ENCODE data around the gene IQSEC2. TPM values are rescaled to one million over a fixed set of nuclear protein-coding genes. Genes with fewer than 3 reads are reported as not detected.
A peak's percentile ranks its signal among the peaks of the same experiment; 100 is the strongest.

IQSEC2 gene
- polyA plus RNA-seq, 2 donors = 7.6 to 11.6 TPM

GRCh38 chrX:53272808-53273337 lies 8.5 kb downstream of the IQSEC2 start:
- Histone ChIP-seq H3K27me3 (ENCODE audit: control insufficient read depth in 1 of 2, insufficient read depth in 2 of 2, low read length in 2 of 2) (no peaks in the 10 kb centered on the region), H3K4me1 (ENCODE audit: control insufficient read depth in 2 of 2, insufficient read depth in 2 of 2, low read length in 1 of 2) (peaks cover 2% of the 10 kb centered on the region in 2 donors), H3K9me3 (ENCODE audit: control insufficient read depth in 2 of 2, insufficient read depth in 1 of 2, low read depth in 1 of 2, low read length in 1 of 2) (no peaks in the 10 kb centered on the region), H3K36me3 (ENCODE audit: control insufficient read depth in 2 of 2, insufficient read depth in 2 of 2, low read length in 1 of 2) (no peaks in the 10 kb centered on the region), H3K4me3 (ENCODE audit: low read depth in 1 of 2, low read length in 2 of 2) (no peak overlapping the region), H3K27ac (ENCODE audit: low read depth in 2 of 2, low read length in 1 of 2) (no peak overlapping the region)
- 76 to 80% methylated on average over 8 of the region's 8 CpGs for WGBS, 2 donors

- WGBS, 2 donors = 84 to 92% methylated on average over 14 of the region's 14 CpGs
- H3K27me3 ChIP-seq (ENCODE audit: control insufficient read depth in 1 of 2, insufficient read depth in 2 of 2, low read length in 2 of 2) = no peaks in the 10 kb centered on the region
- H3K27ac ChIP-seq (ENCODE audit: low read depth in 2 of 2, low read length in 1 of 2) = no peak overlapping the region
- no peak overlapping the region for H3K4me3 ChIP-seq (ENCODE audit: low read depth in 1 of 2, low read length in 2 of 2)
- no peaks in the 10 kb centered on the region for H3K9me3 ChIP-seq (ENCODE audit: control insufficient read depth in 2 of 2, insufficient read depth in 1 of 2, low read depth in 1 of 2, low read length in 1 of 2)
- no peaks in the 10 kb centered on the region for H3K36me3 ChIP-seq (ENCODE audit: control insufficient read depth in 2 of 2, insufficient read depth in 2 of 2, low read length in 1 of 2)
- peaks cover 2% of the 10 kb centered on the region in 2 donors for H3K4me1 ChIP-seq (ENCODE audit: control insufficient read depth in 2 of 2, insufficient read depth in 2 of 2, low read length in 1 of 2)
Observed at GRCh38 chrX:53269536-53270107, 11.8 kb downstream of the IQSEC2 start.

- Histone ChIP-seq H3K4me3 (ENCODE audit: low read depth in 1 of 2, low read length in 2 of 2) (no peak overlapping the region), H3K4me1 (ENCODE audit: control insufficient read depth in 2 of 2, insufficient read depth in 2 of 2, low read length in 1 of 2) (peaks cover 2% of the 10 kb centered on the region in 2 donors), H3K27ac (ENCODE audit: low read depth in 2 of 2, low read length in 1 of 2) (peak overlapping the region in 1 of 2 donors; percentile 22)
Observed at GRCh38 chrX:53268173-53268572, 13.2 kb downstream of the IQSEC2 start.

GRCh38 chrX:53266914-53267313 lies 14.5 kb downstream of the IQSEC2 start:
- no peak overlapping the region for H3K4me3 ChIP-seq (ENCODE audit: low read depth in 1 of 2, low read length in 2 of 2)
- H3K27ac ChIP-seq (ENCODE audit: low read depth in 2 of 2, low read length in 1 of 2) = no peak overlapping the region
- no peaks in the 10 kb centered on the region for H3K36me3 ChIP-seq (ENCODE audit: control insufficient read depth in 2 of 2, insufficient read depth in 2 of 2, low read length in 1 of 2)
- no peaks in the 10 kb centered on the region for H3K27me3 ChIP-seq (ENCODE audit: control insufficient read depth in 1 of 2, insufficient read depth in 2 of 2, low read length in 2 of 2)
- H3K4me1 ChIP-seq (ENCODE audit: control insufficient read depth in 2 of 2, insufficient read depth in 2 of 2, low read length in 1 of 2) = peaks cover 0 to 2% of the 10 kb centered on the region in 2 donors
- H3K9me3 ChIP-seq (ENCODE audit: control insufficient read depth in 2 of 2, insufficient read depth in 1 of 2, low read depth in 1 of 2, low read length in 1 of 2) = no peaks in the 10 kb centered on the region
- 77 to 78% methylated on average over 10 to 11 of the region's 11 CpGs for WGBS, 2 donors

More at GRCh38 chrX:53268173-53268572, 13.2 kb downstream of the IQSEC2 start:
- Histone ChIP-seq H3K27me3 (ENCODE audit: control insufficient read depth in 1 of 2, insufficient read depth in 2 of 2, low read length in 2 of 2) (no peaks in the 10 kb centered on the region), H3K36me3 (ENCODE audit: control insufficient read depth in 2 of 2, insufficient read depth in 2 of 2, low read length in 1 of 2) (no peaks in the 10 kb centered on the region), H3K9me3 (ENCODE audit: control insufficient read depth in 2 of 2, insufficient read depth in 1 of 2, low read depth in 1 of 2, low read length in 1 of 2) (no peaks in the 10 kb centered on the region)
- WGBS, 2 donors = 51 to 64% methylated on average over 7 of the region's 7 CpGs

- no peaks in the 10 kb centered on the region for H3K9me3 ChIP-seq (ENCODE audit: control insufficient read depth in 2 of 2, insufficient read depth in 1 of 2, low read depth in 1 of 2, low read length in 1 of 2)
- peaks cover 0 to 2% of the 10 kb centered on the region in 2 donors for H3K4me1 ChIP-seq (ENCODE audit: control insufficient read depth in 2 of 2, insufficient read depth in 2 of 2, low read length in 1 of 2)
- H3K27ac ChIP-seq (ENCODE audit: low read depth in 2 of 2, low read length in 1 of 2) = no peak overlapping the region
- no peaks in the 10 kb centered on the region for H3K36me3 ChIP-seq (ENCODE audit: control insufficient read depth in 2 of 2, insufficient read depth in 2 of 2, low read length in 1 of 2)
- no peak overlapping the region for H3K4me3 ChIP-seq (ENCODE audit: low read depth in 1 of 2, low read length in 2 of 2)
- 54 to 59% methylated on average over 8 of the region's 8 CpGs for WGBS, 2 donors
- no peaks in the 10 kb centered on the region for H3K27me3 ChIP-seq (ENCODE audit: control insufficient read depth in 1 of 2, insufficient read depth in 2 of 2, low read length in 2 of 2)
Observed at GRCh38 chrX:53265771-53266574, 15.4 kb downstream of the IQSEC2 start.

- 58 to 64% methylated on average over 11 of the region's 11 CpGs for WGBS, 2 donors
- Histone ChIP-seq H3K36me3 (ENCODE audit: control insufficient read depth in 2 of 2, insufficient read depth in 2 of 2, low read length in 1 of 2) (no peaks in the 10 kb centered on the region), H3K9me3 (ENCODE audit: control insufficient read depth in 2 of 2, insufficient read depth in 1 of 2, low read depth in 1 of 2, low read length in 1 of 2) (no peaks in the 10 kb centered on the region), H3K4me3 (ENCODE audit: low read depth in 1 of 2, low read length in 2 of 2) (no peak overlapping the region), H3K27me3 (ENCODE audit: control insufficient read depth in 1 of 2, insufficient read depth in 2 of 2, low read length in 2 of 2) (no peaks in the 10 kb centered on the region), H3K27ac (ENCODE audit: low read depth in 2 of 2, low read length in 1 of 2) (no peak overlapping the region), H3K4me1 (ENCODE audit: control insufficient read depth in 2 of 2, insufficient read depth in 2 of 2, low read length in 1 of 2) (peaks cover 0 to 2% of the 10 kb centered on the region in 2 donors)
Observed at GRCh38 chrX:53263597-53264094, 17.7 kb downstream of the IQSEC2 start.

GRCh38 chrX:53262918-53263394 lies 18.4 kb downstream of the IQSEC2 start:
- Histone ChIP-seq H3K4me3 (ENCODE audit: low read depth in 1 of 2, low read length in 2 of 2) (no peak overlapping the region), H3K36me3 (ENCODE audit: control insufficient read depth in 2 of 2, insufficient read depth in 2 of 2, low read length in 1 of 2) (no peaks in the 10 kb centered on the region), H3K27ac (ENCODE audit: low read depth in 2 of 2, low read length in 1 of 2) (no peak overlapping the region), H3K27me3 (ENCODE audit: control insufficient read depth in 1 of 2, insufficient read depth in 2 of 2, low read length in 2 of 2) (no peaks in the 10 kb centered on the region), H3K9me3 (ENCODE audit: control insufficient read depth in 2 of 2, insufficient read depth in 1 of 2, low read depth in 1 of 2, low read length in 1 of 2) (no peaks in the 10 kb centered on the region), H3K4me1 (ENCODE audit: control insufficient read depth in 2 of 2, insufficient read depth in 2 of 2, low read length in 1 of 2) (peaks cover 0 to under 1% of the 10 kb centered on the region in 2 donors)
- WGBS, 2 donors = 44 to 45% methylated on average over 8 of the region's 8 CpGs

- no peaks in the 10 kb centered on the region for H3K4me1 ChIP-seq (ENCODE audit: control insufficient read depth in 2 of 2, insufficient read depth in 2 of 2, low read length in 1 of 2)
- 79% methylated on average over 7 of the region's 7 CpGs for WGBS, 2 donors
Observed at GRCh38 chrX:53262189-53262917, 19.0 kb downstream of the IQSEC2 start.

GRCh38 chrX:53261355-53261972 lies 19.9 kb downstream of the IQSEC2 start:
- 50 to 54% methylated on average over 7 of the region's 7 CpGs for WGBS, 2 donors
- Histone ChIP-seq H3K4me3 (ENCODE audit: low read depth in 1 of 2, low read length in 2 of 2) (no peak overlapping the region), H3K27me3 (ENCODE audit: control insufficient read depth in 1 of 2, insufficient read depth in 2 of 2, low read length in 2 of 2) (no peaks in the 10 kb centered on the region), H3K27ac (ENCODE audit: low read depth in 2 of 2, low read length in 1 of 2) (no peak overlapping the region), H3K4me1 (ENCODE audit: control insufficient read depth in 2 of 2, insufficient read depth in 2 of 2, low read length in 1 of 2) (no peaks in the 10 kb centered on the region), H3K36me3 (ENCODE audit: control insufficient read depth in 2 of 2, insufficient read depth in 2 of 2, low read length in 1 of 2) (no peaks in the 10 kb centered on the region), H3K9me3 (ENCODE audit: control insufficient read depth in 2 of 2, insufficient read depth in 1 of 2, low read depth in 1 of 2, low read length in 1 of 2) (no peaks in the 10 kb centered on the region)

More at GRCh38 chrX:53262189-53262917, 19.0 kb downstream of the IQSEC2 start:
- Histone ChIP-seq H3K27ac (ENCODE audit: low read depth in 2 of 2, low read length in 1 of 2) (peak overlapping the region in 1 of 2 donors; percentile 28), H3K4me3 (ENCODE audit: low read depth in 1 of 2, low read length in 2 of 2) (no peak overlapping the region), H3K9me3 (ENCODE audit: control insufficient read depth in 2 of 2, insufficient read depth in 1 of 2, low read depth in 1 of 2, low read length in 1 of 2) (no peaks in the 10 kb centered on the region), H3K36me3 (ENCODE audit: control insufficient read depth in 2 of 2, insufficient read depth in 2 of 2, low read length in 1 of 2) (no peaks in the 10 kb centered on the region), H3K27me3 (ENCODE audit: control insufficient read depth in 1 of 2, insufficient read depth in 2 of 2, low read length in 2 of 2) (no peaks in the 10 kb centered on the region)
